HepG2 (cell line): Measurements from ENCODE around the gene ESRP2. TPM values are rescaled to one million over a fixed set of nuclear protein-coding genes. Genes with fewer than 3 reads are reported as not detected.
A peak's percentile ranks its signal among the peaks of the same experiment; 100 is the strongest.

ENCODE experiments used
- GMEB2 ChIP-seq: IDR thresholded peaks from 2 replicates; pipeline ENCODE4 v1.6.1; 2016; ENCODE audit warnings: missing biosample characterization, missing genetic modification reagents, low read depth
- HMG20A ChIP-seq: IDR thresholded peaks from 2 replicates; pipeline ENCODE4 v1.6.1; 2016; ENCODE audit warnings: borderline replicate concordance
- KLF6 ChIP-seq: IDR thresholded peaks from 2 replicates; pipeline ENCODE4 v1.8.0; 2016; ENCODE audit warnings: missing biosample characterization, missing genetic modification reagents
- NFIB ChIP-seq: sonication (generic); formaldehyde crosslinking; IDR thresholded peaks from 2 replicates; pipeline ENCODE4 v1.9.0; 2021; ENCODE audit warnings: missing genetic modification reagents, mild to moderate bottlenecking, borderline replicate concordance
- SKIL ChIP-seq: sonication (generic); formaldehyde crosslinking; IDR thresholded peaks from 2 replicates; pipeline ENCODE4 v1.8.0; 2022; ENCODE audit warnings: missing genetic modification reagents, mild to moderate bottlenecking, moderate library complexity, borderline replicate concordance
- ZBTB25 ChIP-seq: IDR thresholded peaks from 2 replicates; pipeline ENCODE4 v1.6.1; 2018; ENCODE audit warnings: missing genetic modification reagents
- ZKSCAN1 ChIP-seq: fragments of 150-350 bp; IDR thresholded peaks from 2 replicates; pipeline ENCODE4 v1.6.1; 2014; ENCODE audit warnings: low read length
- ZNF280B ChIP-seq: sonication (generic); formaldehyde crosslinking; IDR thresholded peaks from 2 replicates; pipeline ENCODE4 v1.5.0; 2020; ENCODE audit warnings: missing genetic modification reagents, mild to moderate bottlenecking, borderline replicate concordance
- ZNF614 ChIP-seq: IDR thresholded peaks from 2 replicates; pipeline ENCODE4 v1.6.1; 2018; ENCODE audit warnings: missing biosample characterization, missing genetic modification reagents, inconsistent platforms, borderline replicate concordance
- ZNF776 ChIP-seq: sonication (generic); formaldehyde crosslinking; IDR thresholded peaks from 2 replicates; pipeline ENCODE4 v1.4.0; 2020; ENCODE audit warnings: mild to moderate bottlenecking, missing genetic modification reagents
- ZNF850 ChIP-seq: sonication (generic); formaldehyde crosslinking; conservative IDR thresholded peaks from 2 replicates; pipeline ENCODE4 v1.9.0; 2021; ENCODE audit warnings: mild to moderate bottlenecking, missing genetic modification reagents
- ZSCAN9 ChIP-seq: IDR thresholded peaks from 2 replicates; pipeline ENCODE4 v1.6.1; 2016; ENCODE audit warnings: borderline replicate concordance
- polyA plus RNA-seq, 8 experiments: library from polyadenylated mRNA; depleted of rRNA in 3 of 8; stranded (reverse) in 7 of 8; unstranded in 1 of 8; fragments of >200 nt; fragmentation: Illumina TruSeq in 4 of 8; extraction: Trizol in 4 of 8; gene quantifications; 2 replicates each; pipeline versions ENCODE4 v1.2.1 to v1.2.3, GENCODE V29; 2011 to 2016; ENCODE audit warnings: low read depth in 4 of 8, missing spikeins in 1 of 8, mixed read lengths in 1 of 8; ENCODE audit not compliant: insufficient read depth in 1 of 8
- total RNA-seq, 5 experiments: library from RNA; depleted of rRNA; stranded (reverse); fragments of >200 nt; fragmentation: Illumina TruSeq; extraction: Trizol; gene quantifications; 2 replicates each; pipeline ENCODE4 v1.2.3, GENCODE V29; 2016; ENCODE audit warnings: low read depth in 1 of 5
- TF ChIP-seq, protein P1 (sequence below): fragments of 450-650 bp; IDR thresholded peaks from 2 replicates; pipeline ENCODE4 v1.6.1; 2017
- TF ChIP-seq, protein P2 (sequence below): sonication (generic); formaldehyde crosslinking; conservative IDR thresholded peaks from 2 replicates; pipeline ENCODE4 v1.4.0; 2020; ENCODE audit warnings: missing genetic modification reagents

The ESRP2 gene
- total and polyA plus RNA-seq, 2 of the 13 experiments (the other 11 are each of a cell fraction or from before 2014, with no cell fraction given): 21.1 to 32.4 TPM

DNA sequence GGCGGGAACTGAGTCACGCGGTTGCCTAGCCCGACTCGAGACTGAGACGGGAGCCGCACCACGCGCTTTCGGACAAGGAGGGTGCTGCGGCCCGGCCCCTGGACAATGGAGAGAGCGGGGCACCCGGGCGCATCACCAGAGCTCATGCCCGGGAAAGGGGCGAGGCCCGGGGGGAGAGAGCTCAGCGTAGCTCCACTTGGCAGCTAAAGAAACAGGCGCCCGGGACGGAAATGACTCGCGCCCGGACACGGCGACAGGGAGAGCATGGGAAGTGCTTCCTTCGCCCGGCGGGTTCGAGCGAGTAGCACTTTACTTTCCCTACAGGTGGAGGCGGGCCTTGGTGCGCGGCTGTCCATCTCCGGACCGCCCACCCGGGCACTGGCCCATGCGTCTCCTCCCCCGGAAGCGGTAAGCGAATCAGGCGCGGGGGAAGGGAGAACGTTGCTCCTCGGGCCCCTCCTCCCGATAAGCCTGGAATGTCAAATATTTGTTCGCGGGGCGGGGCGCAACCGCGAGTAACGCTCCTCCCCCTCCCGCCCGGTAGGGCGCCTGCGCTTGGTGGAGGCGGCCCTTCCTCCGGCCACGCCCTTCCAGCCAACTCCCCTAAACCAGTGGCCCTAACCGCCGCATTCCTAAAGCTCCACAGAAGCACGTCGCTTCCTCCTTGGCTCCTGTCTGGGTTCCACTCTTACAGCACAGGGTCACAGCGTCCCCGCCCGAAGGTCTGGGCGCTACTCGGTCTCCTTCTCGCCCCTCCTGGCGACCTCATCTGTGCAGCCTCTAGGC, 1.5 kb upstream of the ESRP2 start (continued):
- peak; percentile 36; the same call in 1 of the 2 replicates for TF ChIP-seq GMEB2 (CRISPR knock-in tag)
- peak; percentile 92; the same call in 1 of the 2 replicates for TF ChIP-seq ZBTB25 (CRISPR knock-in tag)
- TF ChIP-seq, protein P1, sequence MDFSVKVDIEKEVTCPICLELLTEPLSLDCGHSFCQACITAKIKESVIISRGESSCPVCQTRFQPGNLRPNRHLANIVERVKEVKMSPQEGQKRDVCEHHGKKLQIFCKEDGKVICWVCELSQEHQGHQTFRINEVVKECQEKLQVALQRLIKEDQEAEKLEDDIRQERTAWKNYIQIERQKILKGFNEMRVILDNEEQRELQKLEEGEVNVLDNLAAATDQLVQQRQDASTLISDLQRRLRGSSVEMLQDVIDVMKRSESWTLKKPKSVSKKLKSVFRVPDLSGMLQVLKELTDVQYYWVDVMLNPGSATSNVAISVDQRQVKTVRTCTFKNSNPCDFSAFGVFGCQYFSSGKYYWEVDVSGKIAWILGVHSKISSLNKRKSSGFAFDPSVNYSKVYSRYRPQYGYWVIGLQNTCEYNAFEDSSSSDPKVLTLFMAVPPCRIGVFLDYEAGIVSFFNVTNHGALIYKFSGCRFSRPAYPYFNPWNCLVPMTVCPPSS: no peak
- no peak for TF ChIP-seq ZKSCAN1
- TF ChIP-seq ZSCAN9 (CRISPR knock-in tag): peak; percentile 76; the same call in 1 of the 2 replicates
- peak; percentile 84 for TF ChIP-seq KLF6 (CRISPR knock-in tag)
- TF ChIP-seq ZNF280B (CRISPR knock-in tag): no peak
- peak; percentile 87; the same call in 1 of the 2 replicates for TF ChIP-seq SKIL (CRISPR knock-in tag)
- peak; percentile 60; the same call in 1 of the 2 replicates for TF ChIP-seq ZNF614 (CRISPR knock-in tag)
- TF ChIP-seq, protein P2, sequence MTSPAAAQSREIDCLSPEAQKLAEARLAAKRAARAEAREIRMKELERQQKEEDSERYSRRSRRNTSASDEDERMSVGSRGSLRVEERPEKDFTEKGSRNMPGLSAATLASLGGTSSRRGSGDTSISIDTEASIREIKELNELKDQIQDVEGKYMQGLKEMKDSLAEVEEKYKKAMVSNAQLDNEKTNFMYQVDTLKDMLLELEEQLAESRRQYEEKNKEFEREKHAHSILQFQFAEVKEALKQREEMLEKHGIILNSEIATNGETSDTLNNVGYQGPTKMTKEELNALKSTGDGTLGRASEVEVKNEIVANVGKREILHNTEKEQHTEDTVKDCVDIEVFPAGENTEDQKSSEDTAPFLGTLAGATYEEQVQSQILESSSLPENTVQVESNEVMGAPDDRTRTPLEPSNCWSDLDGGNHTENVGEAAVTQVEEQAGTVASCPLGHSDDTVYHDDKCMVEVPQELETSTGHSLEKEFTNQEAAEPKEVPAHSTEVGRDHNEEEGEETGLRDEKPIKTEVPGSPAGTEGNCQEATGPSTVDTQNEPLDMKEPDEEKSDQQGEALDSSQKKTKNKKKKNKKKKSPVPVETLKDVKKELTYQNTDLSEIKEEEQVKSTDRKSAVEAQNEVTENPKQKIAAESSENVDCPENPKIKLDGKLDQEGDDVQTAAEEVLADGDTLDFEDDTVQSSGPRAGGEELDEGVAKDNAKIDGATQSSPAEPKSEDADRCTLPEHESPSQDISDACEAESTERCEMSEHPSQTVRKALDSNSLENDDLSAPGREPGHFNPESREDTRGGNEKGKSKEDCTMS (CRISPR knock-in tag): no peak
- 0 out of 2 replicates have a peak, but pooled peaks have one; percentile 48 for TF ChIP-seq NFIB (CRISPR knock-in tag)
- TF ChIP-seq ZNF850 (CRISPR knock-in tag): no peak
- TF ChIP-seq HMG20A (CRISPR knock-in tag): peak; percentile 72; the same call in 1 of the 2 replicates
- TF ChIP-seq ZNF776 (CRISPR knock-in tag): no peak; the same call in none of the 2 replicates
